ENCODE data around the gene CDK11B.
A peak's percentile ranks its signal among the peaks of the same experiment; 100 is the strongest.

The CDK11B gene

GRCh38 chr1:1614204-1614953 is 44.4 kb downstream of the CDK11B start:
- peak; percentile 29 for DNase-seq

- no peak for DNase-seq
These were observed 45.2 kb downstream of the CDK11B start for GRCh38 chr1:1613509-1614082.

DNA sequence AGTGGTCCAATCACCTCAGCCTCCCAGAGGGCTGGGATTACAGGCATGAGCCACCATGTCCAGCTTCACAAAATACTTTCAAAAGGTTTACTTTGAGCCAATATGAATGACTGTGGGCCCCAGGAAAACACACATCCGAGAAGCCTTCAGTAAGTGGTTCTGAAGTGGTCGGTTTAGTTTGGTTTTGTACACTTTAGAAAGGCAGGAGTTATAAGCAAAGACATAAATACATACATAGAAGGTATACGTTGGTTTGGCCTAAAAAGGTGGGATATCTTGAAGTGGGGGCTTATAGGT is 46.8 kb downstream of the CDK11B start:
- no peak for DNase-seq

DNA sequence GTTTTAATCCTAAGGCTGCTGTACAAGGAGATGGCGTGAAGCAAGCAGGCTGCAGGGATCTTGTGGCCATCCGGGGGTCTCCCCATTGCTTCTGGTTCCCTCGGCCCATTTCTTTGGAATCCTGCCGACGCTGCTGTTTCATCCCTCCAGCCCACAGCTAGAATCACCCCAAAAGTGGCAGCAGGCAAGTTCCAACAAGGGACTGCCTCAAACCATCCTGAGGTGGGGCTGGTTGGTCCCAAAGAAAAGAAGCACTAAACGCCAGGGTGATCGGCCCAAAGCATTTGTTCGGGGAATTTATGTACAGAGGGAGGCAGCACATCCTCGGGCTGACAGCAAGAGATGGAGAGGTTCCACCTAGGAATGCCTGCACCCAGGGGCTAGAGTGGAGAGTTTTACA is 48.0 kb downstream of the CDK11B start:
- DNase-seq = no peak

- no peak for DNase-seq
These were observed 48.9 kb downstream of the CDK11B start for GRCh38 chr1:1609822-1610485.

DNA sequence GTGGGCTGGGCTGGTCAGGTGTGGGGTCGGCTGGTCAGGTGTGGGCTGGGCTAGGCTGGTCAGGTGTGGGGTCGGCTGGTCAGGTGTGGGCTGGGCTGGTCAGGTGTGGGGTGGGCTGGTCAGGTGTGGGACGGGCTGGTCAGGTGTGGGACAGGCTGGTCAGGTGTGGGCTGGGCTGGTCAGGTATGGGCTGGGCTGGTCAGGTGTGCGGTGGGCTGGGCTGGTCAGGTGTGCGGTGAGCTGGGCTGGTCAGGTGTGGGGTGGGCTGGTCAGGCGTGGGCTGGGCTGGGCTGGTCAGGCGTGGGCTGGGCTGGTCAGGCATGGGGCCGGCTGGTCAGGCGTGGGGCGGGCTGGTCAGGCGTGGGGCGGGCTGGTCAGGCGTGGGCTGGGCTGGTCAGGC is 52.6 kb downstream of the CDK11B start:
- DNase-seq = no peak

- DNase-seq = no peak
These were observed 53.1 kb downstream of the CDK11B start for GRCh38 chr1:1605724-1606123.

DNA sequence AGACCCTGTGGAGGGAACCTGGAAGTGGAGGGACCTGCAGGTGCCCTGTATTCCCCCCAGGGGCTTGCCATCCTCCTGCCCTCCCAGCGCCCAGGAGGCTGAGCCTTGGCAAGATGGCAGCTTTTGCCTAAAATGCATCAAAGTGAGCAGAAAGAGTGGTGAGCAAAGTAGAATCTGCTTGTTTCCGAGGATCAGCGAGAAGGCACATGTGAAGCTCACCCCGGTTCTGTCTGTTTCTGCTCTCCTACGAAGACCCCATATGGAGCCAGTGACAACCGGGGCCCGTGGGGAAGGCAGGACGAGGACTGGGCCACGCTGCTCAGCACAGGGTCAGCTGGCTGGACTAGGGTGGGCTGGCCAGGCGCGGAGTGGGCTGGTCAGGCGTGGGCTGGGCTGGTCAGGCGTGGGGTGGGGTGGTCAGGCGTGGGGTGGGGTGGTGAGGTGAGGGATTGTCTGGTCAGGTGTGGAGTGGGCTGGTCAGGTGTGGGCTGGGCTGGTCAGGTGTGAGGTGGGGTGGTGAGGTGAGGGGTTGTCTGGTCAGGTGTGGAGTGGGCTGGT is 53.7 kb downstream of the CDK11B start:
- no peak for DNase-seq

DNA sequence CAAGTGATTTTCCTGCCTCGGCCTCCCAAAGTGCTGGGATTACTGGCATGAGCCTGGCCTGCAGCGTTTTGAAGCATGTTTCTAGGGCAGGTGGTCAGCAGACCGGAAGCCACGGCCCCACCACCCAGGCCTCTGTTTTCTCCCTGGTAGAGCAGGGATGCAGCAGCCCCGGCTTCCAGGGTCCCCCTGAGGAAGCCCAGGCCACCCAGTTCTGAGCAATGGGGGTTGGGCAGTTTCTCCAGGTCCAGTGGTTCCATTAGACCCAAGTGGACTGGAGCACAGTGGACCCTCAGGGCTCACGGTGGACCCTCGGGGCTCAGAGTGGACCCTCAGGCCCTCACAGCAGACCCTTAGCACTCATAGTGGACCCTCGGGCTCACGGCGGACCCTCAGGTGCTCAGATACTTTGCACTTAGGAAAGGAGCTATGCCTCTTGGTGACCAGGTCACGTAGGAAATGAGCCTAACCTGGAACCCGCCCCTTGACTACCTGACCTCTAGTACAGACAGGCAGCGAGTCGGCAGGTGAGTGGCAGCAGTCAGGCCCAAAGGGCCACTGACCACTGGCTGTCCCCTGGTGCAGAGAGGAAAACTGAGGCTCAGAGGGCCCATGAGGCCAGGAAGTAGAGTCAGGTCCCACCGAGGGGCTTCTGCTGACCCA is 54.3 kb downstream of the CDK11B start:
- DNase-seq = no peak

GRCh38 chr1:1603671-1604373 is 55.0 kb downstream of the CDK11B start:
- DNase-seq = no peak

DNA sequence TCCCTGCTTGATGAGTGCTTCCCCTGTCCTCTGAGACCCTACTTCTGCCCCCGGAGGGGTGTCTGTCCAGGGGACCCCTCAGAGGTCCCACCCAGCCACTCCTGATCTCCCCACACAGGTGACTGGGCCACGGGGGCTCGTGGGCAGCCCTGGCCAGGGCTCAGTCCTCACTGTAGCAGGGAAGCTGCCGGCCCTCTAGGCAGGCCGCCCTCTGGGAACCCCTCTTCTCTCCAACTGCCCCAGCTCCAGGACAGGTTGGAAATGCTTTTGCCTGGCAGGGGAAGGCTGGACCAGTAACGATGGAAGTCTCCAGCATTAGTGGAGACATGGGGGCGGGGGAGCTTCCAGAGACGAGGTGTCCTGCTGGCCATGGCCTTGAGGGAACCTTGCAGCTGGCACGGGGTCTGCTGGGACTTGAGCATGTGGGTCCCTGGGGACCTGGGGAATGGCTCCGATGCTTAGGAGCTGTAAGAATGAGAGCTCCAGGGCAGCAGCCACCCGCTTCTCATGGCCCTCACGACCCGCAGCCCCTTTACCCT is 55.8 kb downstream of the CDK11B start:
- no peak for DNase-seq

DNA sequence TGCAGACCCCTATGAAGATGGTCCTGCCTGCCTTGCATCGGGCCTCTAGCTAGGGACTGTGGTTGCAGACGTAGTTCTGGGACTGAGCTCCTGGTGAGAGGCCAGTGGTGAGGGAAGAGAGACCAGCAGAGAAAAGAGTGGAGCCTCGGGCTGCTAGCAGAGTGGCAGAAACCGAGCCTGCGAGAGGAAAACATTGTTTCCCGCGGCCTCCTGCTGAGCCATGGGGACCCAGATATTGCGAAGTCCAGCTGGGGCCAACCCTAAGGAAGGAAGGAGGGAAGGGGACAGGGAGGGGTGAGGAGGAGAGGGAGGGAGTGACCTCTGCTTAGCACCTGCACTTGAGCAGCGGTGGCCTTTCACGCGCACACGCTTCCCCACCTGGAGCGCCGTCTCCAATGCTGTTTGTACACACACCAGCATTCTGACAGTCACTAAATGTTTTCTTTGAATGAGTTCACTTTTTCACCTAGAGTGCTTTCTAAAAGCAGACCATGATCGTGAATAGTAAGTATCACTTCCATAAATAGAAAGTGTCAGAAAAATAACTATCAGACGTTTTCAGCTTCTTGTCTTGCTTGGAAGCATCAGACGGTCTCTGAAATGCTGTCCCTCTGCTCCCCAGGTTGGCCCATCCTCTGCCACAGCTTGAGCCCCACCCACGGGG is 56.4 kb downstream of the CDK11B start:
- no peak for DNase-seq

DNA sequence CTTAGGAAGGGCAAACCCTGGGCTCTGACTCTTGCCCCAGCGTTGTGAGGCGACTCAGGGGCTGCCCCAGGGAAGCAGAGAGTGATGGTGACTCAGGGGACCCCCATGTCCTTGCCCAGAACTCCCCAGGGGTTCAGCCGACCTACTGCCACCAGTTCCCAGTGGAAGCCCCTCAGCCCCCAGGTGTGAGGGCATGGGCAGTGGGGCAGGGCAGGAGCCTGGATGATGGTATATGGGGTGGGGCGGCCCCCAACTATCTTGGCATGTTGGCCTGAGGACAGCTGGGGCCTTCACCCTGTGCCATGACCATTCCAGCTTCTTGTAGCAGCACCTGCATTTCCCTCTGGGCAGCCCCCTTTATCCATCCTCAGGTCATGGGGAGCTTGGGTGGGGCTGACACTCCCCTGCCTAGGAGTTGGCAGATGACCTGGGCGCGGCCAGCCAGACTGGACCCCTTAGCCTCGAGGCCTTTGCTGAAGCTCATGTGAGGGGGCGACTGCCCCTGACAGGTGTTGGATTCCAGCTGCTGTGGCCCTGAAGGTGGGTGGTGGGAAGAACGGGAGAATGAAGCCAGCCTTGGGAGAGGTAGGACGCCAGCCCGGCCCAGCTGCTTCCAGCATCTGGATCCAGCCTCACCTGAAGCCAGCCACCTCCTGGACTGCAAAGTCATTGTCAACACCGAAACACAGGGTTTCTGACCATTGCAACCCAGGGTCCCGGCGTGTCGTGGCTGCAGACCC is 57.1 kb downstream of the CDK11B start:
- no peak for DNase-seq

DNA sequence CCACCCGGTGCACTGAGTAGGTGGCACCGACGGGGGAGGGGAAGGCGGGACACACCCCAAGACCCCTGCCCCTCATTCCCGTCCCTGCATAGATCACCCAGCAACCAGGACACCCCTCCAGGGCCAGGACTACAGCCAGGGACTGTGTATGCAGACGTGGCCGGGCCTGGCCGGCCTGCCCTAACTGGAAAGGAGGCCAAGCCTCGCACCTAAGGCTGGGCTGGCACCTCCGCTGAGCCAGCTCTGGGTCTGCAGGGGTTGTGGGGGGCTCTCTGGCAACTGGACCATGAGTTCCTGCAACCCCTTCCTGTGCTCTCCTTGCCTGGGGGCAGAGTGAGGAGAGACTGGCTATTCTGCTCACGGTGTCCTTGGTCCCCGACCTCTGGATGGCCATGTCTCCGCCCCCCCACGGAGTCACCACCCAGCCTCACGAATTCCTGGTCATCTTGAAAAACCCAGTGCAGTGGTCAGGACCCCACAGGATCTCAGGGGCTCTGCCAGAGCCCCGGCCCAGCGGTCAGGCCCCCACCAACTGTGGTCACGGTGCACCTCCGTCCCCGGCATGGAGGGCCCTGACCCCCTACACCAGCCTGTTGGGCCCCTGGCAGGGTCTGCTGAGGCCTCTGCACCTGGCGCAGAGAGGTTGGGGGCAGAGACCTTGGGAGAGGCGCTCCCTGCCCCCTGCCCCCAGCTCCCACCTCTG is 57.8 kb downstream of the CDK11B start:
- DNase-seq = no peak

GRCh38 chr1:1599935-1600860 is 58.6 kb downstream of the CDK11B start, which contains the start of gene FNDC10:
Gene FNDC10 (minus strand): TSS chr1:1600135. CDS start chr1:1600015, 120 bp downstream.
- no peak for DNase-seq

DNA sequence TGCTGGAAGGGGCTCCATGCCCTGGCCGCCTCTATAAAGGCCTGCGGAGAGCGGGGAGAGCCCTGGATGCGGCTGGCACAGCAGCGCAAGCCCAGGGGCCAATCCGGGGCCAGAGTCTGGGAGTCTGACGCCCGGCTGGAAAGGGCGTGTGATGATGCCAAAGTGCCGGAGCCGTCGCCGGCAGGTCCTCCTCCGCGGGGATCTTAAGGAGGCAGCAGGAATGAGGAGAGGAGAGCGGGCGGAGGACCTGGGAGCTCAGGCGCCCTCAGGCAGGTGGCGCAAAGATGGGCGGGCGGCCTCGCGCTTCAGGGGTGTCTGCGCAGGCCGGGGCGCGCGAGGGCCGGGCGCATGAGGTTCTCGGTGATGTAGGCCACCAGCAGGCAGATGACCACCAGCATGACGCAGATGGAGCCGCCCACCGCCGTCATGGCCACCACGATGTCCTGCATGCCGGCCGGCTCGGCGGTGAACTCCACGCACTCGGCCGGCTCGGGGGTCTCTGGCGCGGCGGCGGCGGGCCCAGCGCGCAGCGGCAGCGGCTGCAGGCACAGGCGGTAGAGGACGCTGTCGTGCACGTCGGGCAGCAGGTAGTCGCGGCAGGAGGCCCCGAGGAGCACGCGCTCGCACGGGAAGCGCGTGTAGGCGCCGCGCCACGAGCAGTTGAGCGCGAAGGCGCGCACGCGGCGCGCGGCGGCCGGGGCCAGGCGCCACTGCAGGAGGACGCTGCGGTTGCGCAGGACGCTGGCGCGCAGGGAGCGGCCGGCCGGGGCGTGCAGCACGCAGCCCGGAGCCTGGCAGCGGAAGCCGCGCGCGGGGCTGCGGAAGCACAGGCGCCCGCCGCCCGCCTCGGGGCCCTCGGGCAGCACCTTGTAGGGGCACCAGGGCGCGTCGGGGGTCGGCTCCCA is 59.5 kb downstream of the CDK11B start:
- no peak for DNase-seq

DNA sequence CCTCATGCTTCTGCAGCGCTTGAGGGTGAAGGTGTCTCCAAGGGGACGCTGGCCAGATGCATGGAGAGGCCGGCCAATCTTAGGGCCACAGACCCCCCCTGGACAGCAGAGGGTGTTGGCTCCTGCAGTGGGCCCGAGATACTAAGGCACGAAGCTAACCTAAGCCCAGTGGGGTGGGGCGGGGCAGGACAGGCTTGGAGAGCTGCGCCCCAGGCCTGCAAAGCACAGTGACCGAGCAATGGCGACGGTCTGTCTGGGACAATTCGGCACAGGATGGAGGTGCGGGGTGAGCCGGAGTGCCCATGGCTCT is 60.1 kb downstream of the CDK11B start:
- no peak for DNase-seq

- DNase-seq = no peak
These were observed 60.6 kb downstream of the CDK11B start for GRCh38 chr1:1598051-1598719.
